HEK293T (cell line): ENCODE data around the gene ZNF556.

Experiments
- ARNT ChIP-seq: fragments of 450-650 bp; IDR thresholded peaks from 2 replicates; pipeline ENCODE4 v1.6.1; 2017; ENCODE audit warnings: mild to moderate bottlenecking
- BHLHE40 ChIP-seq: fragments of 450-650 bp; IDR thresholded peaks from 2 replicates; pipeline ENCODE4 v1.6.1; 2016; ENCODE audit warnings: mild to moderate bottlenecking, moderate library complexity, borderline replicate concordance
- CTBP1 ChIP-seq: fragments of 450-650 bp; IDR thresholded peaks from 2 replicates; pipeline ENCODE4 v1.6.1; 2016; ENCODE audit warnings: borderline replicate concordance
- ELF4 ChIP-seq: fragments of 450-650 bp; IDR thresholded peaks from 2 replicates; pipeline ENCODE4 v1.6.1; 2017; ENCODE audit warnings: antibody characterized with exemption
- FOXA1 ChIP-seq: fragments of 450-650 bp; IDR thresholded peaks from 2 replicates; pipeline ENCODE4 v1.6.1; 2016; ENCODE audit warnings: mild to moderate bottlenecking
- FOXK2 ChIP-seq: fragments of 450-650 bp; IDR thresholded peaks from 2 replicates; pipeline ENCODE4 v1.6.1; 2016; ENCODE audit warnings: mild to moderate bottlenecking
- FOXM1 ChIP-seq: fragments of 450-650 bp; IDR thresholded peaks from 2 replicates; pipeline ENCODE4 v1.6.1; 2017; ENCODE audit warnings: mild to moderate bottlenecking, borderline replicate concordance
- HDGF ChIP-seq: fragments of 450-650 bp; IDR thresholded peaks from 2 replicates; pipeline ENCODE4 v1.6.1; 2017; ENCODE audit warnings: antibody characterized with exemption, borderline replicate concordance
- LEF1 ChIP-seq: fragments of 450-650 bp; IDR thresholded peaks from 2 replicates; pipeline ENCODE4 v1.6.1; 2017; ENCODE audit warnings: mild to moderate bottlenecking, borderline replicate concordance
- NFRKB ChIP-seq: fragments of 450-650 bp; IDR thresholded peaks from 2 replicates; pipeline ENCODE4 v1.6.1; 2016; ENCODE audit warnings: mild to moderate bottlenecking, moderate library complexity
- SP1 ChIP-seq: fragments of 450-650 bp; IDR thresholded peaks from 2 replicates; pipeline ENCODE4 v1.6.1; 2017
- SUZ12 ChIP-seq: fragments of 450-650 bp; IDR thresholded peaks from 2 replicates; pipeline ENCODE4 v1.6.1; 2016; ENCODE audit warnings: mild to moderate bottlenecking
- TARDBP ChIP-seq: fragments of 450-650 bp; IDR thresholded peaks from 2 replicates; pipeline ENCODE4 v1.6.1; 2016

- no peak for TF ChIP-seq ELF4
- no peak for TF ChIP-seq SP1
- no peak for TF ChIP-seq BHLHE40
- no peak for TF ChIP-seq TARDBP
- no peak for TF ChIP-seq FOXM1
- no peak for TF ChIP-seq FOXK2
- TF ChIP-seq ARNT, result no peak
- no peak for TF ChIP-seq NFRKB
- TF ChIP-seq SUZ12, result no peak
- no peak for TF ChIP-seq CTBP1
- no peak for TF ChIP-seq FOXA1
- TF ChIP-seq LEF1, result no peak
- TF ChIP-seq HDGF, result no peak
Measured at GRCh38 chr19:2922987-2923386, 55.9 kb downstream of the ZNF556 start.
